Spinal cord (tissue), 10 donors: ENCODE results near the gene PTPN4. TPM values are rescaled to one million over a fixed set of nuclear protein-coding genes. Genes with fewer than 3 reads are reported as not detected.
"Not testable (repeated sequence)": the region's sequence is repeated elsewhere in the genome, so short reads cannot be mapped to it uniquely, and the experiment has no call there.

Experiments used
- DNase-seq, 6 donors: peaks; one replicate each; pipeline versions ENCODE4 v3.0.0 to v3.0.0-alpha.2; 2013 to 2015; ENCODE audit warnings: low spot score in 6 of 6, low read depth in 4 of 6
- H3K27ac ChIP-seq: one replicate; pipeline ENCODE4 v1.5.1; 2013; ENCODE audit warnings: low read depth, low read length, control low read depth
- H3K27me3 ChIP-seq: one replicate; pipeline ENCODE4 v1.6.1; 2013; ENCODE audit warnings: low read length; ENCODE audit not compliant: control insufficient read depth, insufficient read depth
- H3K36me3 ChIP-seq: one replicate; pipeline ENCODE4 v1.6.1; 2013; ENCODE audit warnings: low read length; ENCODE audit not compliant: control insufficient read depth, insufficient read depth
- H3K4me1 ChIP-seq: one replicate; pipeline ENCODE4 v1.6.1; 2013; ENCODE audit warnings: low read length; ENCODE audit not compliant: control insufficient read depth, insufficient read depth
- H3K4me3 ChIP-seq: one replicate; pipeline ENCODE4 v1.5.1; 2013; ENCODE audit warnings: low read depth, low read length, control low read depth
- H3K9me3 ChIP-seq: one replicate; pipeline ENCODE4 v1.6.1; 2013; ENCODE audit warnings: low read length; ENCODE audit not compliant: control insufficient read depth, insufficient read depth
- WGBS: methylation state at CpG from one replicate; pipeline ENCODE4 v1.1.5; 2013; ENCODE audit warnings: missing lambda C conversion rate; ENCODE audit not compliant: insufficient coverage; 5-methylcytosine and 5-hydroxymethylcytosine counted together
- polyA plus RNA-seq, 2 donors: library from polyadenylated mRNA; unstranded; fragments of 120-200 nt; gene quantifications; one replicate each; pipeline ENCODE4 v1.2.1, GENCODE V29; 2013; ENCODE audit not compliant: insufficient read length in 2 of 2
- total RNA-seq, 2 donors: library from RNA; depleted of rRNA in 1 of 2; stranded (reverse); fragments of 120-200 nt in 1 of 2; fragments of >200 nt in 1 of 2; gene quantifications; one replicate each; pipeline versions ENCODE4 v1.2.3 to v1.2.4, GENCODE V29; 2013 to 2014
- donor health status: healthy.

PTPN4 gene
- total and polyA plus RNA-seq, 4 donors = 16.8 to 117 (median 45.0) TPM

- Histone ChIP-seq H3K27me3 (no peaks in the 10 kb centered on the region), H3K9me3 (no peaks in the 10 kb centered on the region)
- WGBS = under 1% methylated on average over 104 of the region's 104 CpGs
Observed at GRCh38 chr2:120012771-120013596, 253.3 kb downstream of the PTPN4 start, which contains the start of gene EPB41L5. TSS of gene EPB41L5 (plus strand) at chr2:120013077. CDS start at chr2:120019085, 6,008 bp downstream.

GRCh38 chr2:120013597-120014223 lies 254.0 kb downstream of the PTPN4 start:
- Histone ChIP-seq H3K4me3 (peak overlapping the region; percentile 71), H3K27me3 (no peaks in the 10 kb centered on the region), H3K4me1 (peaks cover 10% of the 10 kb centered on the region), H3K9me3 (no peaks in the 10 kb centered on the region), H3K36me3 (no peaks in the 10 kb centered on the region), H3K27ac (no peak overlapping the region)
- peak in 3 of 6 donors; percentile 15 to 59 (median 15) for DNase-seq
- 0% methylated on average over 5 of the region's 17 CpGs for WGBS

More at GRCh38 chr2:120012771-120013596, 253.3 kb downstream of the PTPN4 start, which contains the start of gene EPB41L5:
- H3K36me3 ChIP-seq = no peaks in the 10 kb centered on the region
- H3K4me1 ChIP-seq = peaks cover 7% of the 10 kb centered on the region
- H3K27ac ChIP-seq = peak within 1 kb of the TSS; percentile 76
- peak within 1 kb of the TSS; percentile 71 for H3K4me3 ChIP-seq
- peak; percentile 88 to 99 (median 94) for DNase-seq

- no peak overlapping the region for H3K27ac ChIP-seq
- peaks cover 11% of the 10 kb centered on the region for H3K4me1 ChIP-seq
- H3K9me3 ChIP-seq = no peaks in the 10 kb centered on the region
- WGBS = 24% methylated on average over 3 of the region's 8 CpGs
- H3K36me3 ChIP-seq = no peaks in the 10 kb centered on the region
- DNase-seq = peak in 4 of 6 donors; percentile 2 to 23 (median 13)
- no peaks in the 10 kb centered on the region for H3K27me3 ChIP-seq
- peak overlapping the region; percentile 5 for H3K4me3 ChIP-seq
Observed at GRCh38 chr2:120014226-120014980, 254.7 kb downstream of the PTPN4 start.

- H3K9me3 ChIP-seq = no peaks in the 10 kb centered on the region
- no peaks in the 10 kb centered on the region for H3K27me3 ChIP-seq
- H3K4me3 ChIP-seq = no peak overlapping the region
- WGBS = no CpG with 5 or more reads among the region's 3 CpGs
- no peak overlapping the region for H3K27ac ChIP-seq
- H3K36me3 ChIP-seq = no peaks in the 10 kb centered on the region
- H3K4me1 ChIP-seq = peaks cover 11% of the 10 kb centered on the region
- no peak for DNase-seq
Observed at GRCh38 chr2:120016800-120017199, 257.1 kb downstream of the PTPN4 start.

- Histone ChIP-seq H3K9me3 (no peaks in the 10 kb centered on the region), H3K4me1 (peaks cover 9% of the 10 kb centered on the region), H3K36me3 (no peaks in the 10 kb centered on the region), H3K27me3 (no peaks in the 10 kb centered on the region), H3K4me3 (no peak overlapping the region), H3K27ac (no peak overlapping the region)
- no CpG with 5 or more reads among the region's 2 CpGs for WGBS
- DNase-seq = no peak
Observed at GRCh38 chr2:120017201-120017600, 257.5 kb downstream of the PTPN4 start.

GRCh38 chr2:120018549-120018948 lies 258.8 kb downstream of the PTPN4 start:
- Histone ChIP-seq H3K9me3 (no peaks in the 10 kb centered on the region), H3K27me3 (no peaks in the 10 kb centered on the region), H3K4me3 (no peak overlapping the region), H3K36me3 (no peaks in the 10 kb centered on the region), H3K27ac (no peak overlapping the region), H3K4me1 (peaks cover 9% of the 10 kb centered on the region)
- 96% methylated on average over 4 of the region's 4 CpGs for WGBS
- DNase-seq = no peak

GRCh38 chr2:120020554-120020953 lies 260.8 kb downstream of the PTPN4 start:
- DNase-seq = no peak
- Histone ChIP-seq H3K4me3 (no peak overlapping the region), H3K36me3 (no peaks in the 10 kb centered on the region), H3K27me3 (no peaks in the 10 kb centered on the region), H3K27ac (no peak overlapping the region), H3K9me3 (peaks cover 7% of the 10 kb centered on the region), H3K4me1 (peaks cover 4% of the 10 kb centered on the region)
- 90% methylated on average over 1 of the region's 1 CpG for WGBS

GRCh38 chr2:120022505-120022904 lies 262.8 kb downstream of the PTPN4 start:
- not testable (repeated sequence) for DNase-seq, H3K4me1 ChIP-seq, H3K4me3 ChIP-seq, H3K36me3 ChIP-seq, H3K9me3 ChIP-seq, H3K27ac ChIP-seq, H3K27me3 ChIP-seq
- WGBS = no CpG with 5 or more reads among the region's 1 CpG

GRCh38 chr2:120026890-120027289 lies 267.2 kb downstream of the PTPN4 start:
- Histone ChIP-seq H3K4me3 (no peak overlapping the region), H3K36me3 (no peaks in the 10 kb centered on the region), H3K27ac (no peak overlapping the region), H3K4me1 (no peaks in the 10 kb centered on the region), H3K9me3 (peaks cover 10% of the 10 kb centered on the region), H3K27me3 (no peaks in the 10 kb centered on the region)
- DNase-seq = no peak
- WGBS = no CpG with 5 or more reads among the region's 2 CpGs
